Suprapubic skin (tissue), 3 donors: Measurements from ENCODE around the gene SMARCA2.

Experiments
- EP300 ChIP-seq: sonication (generic); formaldehyde crosslinking; IDR thresholded peaks from one replicate; pipeline ENCODE4 v1.6.1; 2017; ENCODE audit warnings: antibody characterized with exemption
- POLR2A ChIP-seq, 2 donors: fragments of 450-650 bp; IDR thresholded peaks; one replicate each; pipeline ENCODE4 v1.6.1; 2017; ENCODE audit warnings: antibody characterized with exemption in 2 of 2, mild to moderate bottlenecking in 2 of 2, moderate library complexity in 2 of 2
- TF ChIP-seq, protein P1 (sequence below), 2 donors: fragments of 200-600 bp in 1 of 2; fragments of 450-650 bp in 1 of 2; sonication (generic) in 1 of 2; IDR thresholded peaks; one replicate each; pipeline ENCODE4 v1.5.1; 2016 to 2019; ENCODE audit warnings: antibody characterized with exemption in 2 of 2, mild to moderate bottlenecking in 1 of 2, moderate library complexity in 1 of 2

DNA sequence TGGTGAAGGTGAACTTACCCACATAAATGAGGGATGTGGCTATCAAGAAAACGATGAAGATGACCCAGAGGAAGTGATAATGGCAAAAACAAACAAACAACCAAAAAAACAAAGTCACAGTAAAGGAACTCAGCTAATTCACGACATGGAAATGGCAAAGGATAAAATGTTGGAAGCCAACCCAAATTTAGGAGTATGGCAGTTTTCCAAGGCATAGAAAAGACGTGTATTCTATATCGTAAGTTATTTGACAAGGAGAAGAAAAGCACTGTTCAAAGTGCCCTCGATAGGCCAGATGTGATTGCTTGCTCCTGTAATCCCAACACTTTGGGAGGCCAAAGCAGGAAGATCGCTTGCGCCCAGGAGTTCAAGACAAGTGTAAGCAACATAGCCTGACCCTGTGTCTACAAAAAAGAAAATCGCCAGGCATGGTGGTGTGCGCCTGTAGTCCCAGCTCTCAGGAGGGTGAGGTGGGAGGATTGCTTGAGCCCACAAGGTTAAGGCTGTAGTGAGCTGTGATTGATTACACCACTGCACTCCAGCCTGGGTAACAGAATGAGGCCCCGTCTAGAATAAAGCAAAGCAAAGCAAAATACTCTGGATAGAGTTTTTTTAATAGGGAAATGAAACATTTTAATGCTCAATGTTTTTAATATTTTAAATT, 138.0 kb downstream of the SMARCA2 start:
- TF ChIP-seq EP300 (no peak), POLR2A (IDR thresholded peaks at IDR 0.05) (no peak)
- TF ChIP-seq, protein P1, sequence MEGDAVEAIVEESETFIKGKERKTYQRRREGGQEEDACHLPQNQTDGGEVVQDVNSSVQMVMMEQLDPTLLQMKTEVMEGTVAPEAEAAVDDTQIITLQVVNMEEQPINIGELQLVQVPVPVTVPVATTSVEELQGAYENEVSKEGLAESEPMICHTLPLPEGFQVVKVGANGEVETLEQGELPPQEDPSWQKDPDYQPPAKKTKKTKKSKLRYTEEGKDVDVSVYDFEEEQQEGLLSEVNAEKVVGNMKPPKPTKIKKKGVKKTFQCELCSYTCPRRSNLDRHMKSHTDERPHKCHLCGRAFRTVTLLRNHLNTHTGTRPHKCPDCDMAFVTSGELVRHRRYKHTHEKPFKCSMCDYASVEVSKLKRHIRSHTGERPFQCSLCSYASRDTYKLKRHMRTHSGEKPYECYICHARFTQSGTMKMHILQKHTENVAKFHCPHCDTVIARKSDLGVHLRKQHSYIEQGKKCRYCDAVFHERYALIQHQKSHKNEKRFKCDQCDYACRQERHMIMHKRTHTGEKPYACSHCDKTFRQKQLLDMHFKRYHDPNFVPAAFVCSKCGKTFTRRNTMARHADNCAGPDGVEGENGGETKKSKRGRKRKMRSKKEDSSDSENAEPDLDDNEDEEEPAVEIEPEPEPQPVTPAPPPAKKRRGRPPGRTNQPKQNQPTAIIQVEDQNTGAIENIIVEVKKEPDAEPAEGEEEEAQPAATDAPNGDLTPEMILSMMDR (IDR thresholded peaks at IDR 0.05): no peak
